CD14-positive monocyte (primary cell): ENCODE data around the gene SOCS4. TPM values are rescaled to one million over a fixed set of nuclear protein-coding genes. Genes with fewer than 3 reads are reported as not detected.
A peak's percentile ranks its signal among the peaks of the same experiment; 100 is the strongest.

Experiments
- DNase-seq, 3 donors: peaks; one replicate each; pipeline ENCODE4 v3.0.0-alpha.2; 2011 to 2022
- H2AFZ ChIP-seq: 2 replicates; pipeline ENCODE4 v1.6.0; 2012; ENCODE audit warnings: mild to moderate bottlenecking, low read depth, low read length, inconsistent platforms; ENCODE audit not compliant: insufficient read depth, poor library complexity, severe bottlenecking
- H3K27ac ChIP-seq, 2 donors: 1 replicate in 1 of 2; 2 replicates in 1 of 2; pipeline ENCODE4 v1.5.1; 2012 to 2013; ENCODE audit warnings: low read length in 2 of 2, control low read depth in 1 of 2, inconsistent platforms in 1 of 2, low read depth in 1 of 2, mild to moderate bottlenecking in 1 of 2
- H3K27me3 ChIP-seq, 2 donors: one replicate each; pipeline versions ENCODE4 v1.6.0 to v1.6.1; 2011 to 2013; ENCODE audit warnings: low read length in 2 of 2; ENCODE audit not compliant: control insufficient read depth in 2 of 2, insufficient read depth in 2 of 2
- H3K36me3 ChIP-seq, 2 donors: replicated peaks in 1 of 2; 1 replicate in 1 of 2; 2 replicates in 1 of 2; pipeline versions ENCODE4 v1.5.1 to v1.6.1; 2012 to 2013; ENCODE audit warnings: low read length in 2 of 2, control low read depth in 1 of 2, inconsistent platforms in 1 of 2, mild to moderate bottlenecking in 1 of 2; ENCODE audit not compliant: insufficient read depth in 2 of 2, control insufficient read depth in 1 of 2
- H3K4me1 ChIP-seq, 2 donors: 1 replicate in 1 of 2; 2 replicates in 1 of 2; pipeline versions ENCODE4 v1.5.1 to v1.6.1; 2012 to 2013; ENCODE audit warnings: low read length in 2 of 2, control low read depth in 1 of 2, inconsistent platforms in 1 of 2, mild to moderate bottlenecking in 1 of 2, moderate library complexity in 1 of 2; ENCODE audit not compliant: insufficient read depth in 2 of 2, control insufficient read depth in 1 of 2
- H3K4me2 ChIP-seq: replicated peaks from 2 replicates; pipeline ENCODE3; 2012; ENCODE audit warnings: low read length, moderate library complexity, mild to moderate bottlenecking; ENCODE audit not compliant: poor library complexity, severe bottlenecking; ENCODE audit errors: extremely low read depth
- H3K4me3 ChIP-seq, 3 experiments: fragments of 200-600 bp in 1 of 3; sonication (generic) in 1 of 3; replicated peaks in 1 of 3; 1 replicate in 2 of 3; 2 replicates in 1 of 3; pipeline ENCODE4 v1.5.1; 2011 to 2013; ENCODE audit warnings: low read length in 3 of 3, mild to moderate bottlenecking in 3 of 3, control low read depth in 2 of 3, low read depth in 2 of 3, inconsistent platforms in 1 of 3, moderate library complexity in 1 of 3
- H3K79me2 ChIP-seq: 2 replicates; pipeline ENCODE4 v1.6.0; 2012; ENCODE audit warnings: mild to moderate bottlenecking, control low read depth, inconsistent platforms, low read length, moderate library complexity; ENCODE audit not compliant: insufficient read depth
- H3K9ac ChIP-seq: 2 replicates; pipeline ENCODE4 v1.6.0; 2017; ENCODE audit warnings: low read length, mild to moderate bottlenecking; ENCODE audit not compliant: insufficient read depth, poor library complexity, severe bottlenecking
- H3K9me3 ChIP-seq, 2 donors: replicated peaks in 1 of 2; 1 replicate in 1 of 2; 2 replicates in 1 of 2; pipeline versions ENCODE4 v1.5.1 to v1.6.1; 2012 to 2013; ENCODE audit warnings: low read length in 2 of 2, control low read depth in 1 of 2; ENCODE audit not compliant: control insufficient read depth in 1 of 2, insufficient read depth in 1 of 2
- H4K20me1 ChIP-seq: 2 replicates; pipeline ENCODE4 v1.6.0; 2012; ENCODE audit warnings: mild to moderate bottlenecking, low read length, control low read depth, moderate library complexity; ENCODE audit not compliant: insufficient read depth
- H3K27ac Mint-ChIP-seq, 7 donors: one replicate each; pipeline ENCODE4 v1.8.0; 2020; ENCODE audit warnings: mild to moderate bottlenecking in 7 of 7, mixed read lengths in 7 of 7, moderate library complexity in 6 of 7, inconsistent platforms in 2 of 7
- H3K27me3 Mint-ChIP-seq, 3 donors: one replicate each; pipeline ENCODE4 v1.8.0; 2021 to 2022; ENCODE audit warnings: low read depth in 3 of 3, mild to moderate bottlenecking in 3 of 3, mixed read lengths in 3 of 3, moderate library complexity in 3 of 3, inconsistent platforms in 1 of 3
- H3K36me3 Mint-ChIP-seq, 2 donors: one replicate each; pipeline ENCODE4 v1.8.0; 2020; ENCODE audit warnings: mixed read lengths in 2 of 2, inconsistent platforms in 1 of 2, mild to moderate bottlenecking in 1 of 2
- H3K4me1 Mint-ChIP-seq: one replicate; pipeline ENCODE4 v1.8.0; 2020; ENCODE audit warnings: mild to moderate bottlenecking, mixed read lengths
- H3K4me3 Mint-ChIP-seq, 2 donors: one replicate each; pipeline ENCODE4 v1.8.0; 2020; ENCODE audit warnings: mild to moderate bottlenecking in 2 of 2, mixed read lengths in 2 of 2, moderate library complexity in 1 of 2
- H3K9me3 Mint-ChIP-seq, 7 donors: one replicate each; pipeline ENCODE4 v1.8.0; 2020 to 2022; ENCODE audit warnings: mixed read lengths in 7 of 7, mild to moderate bottlenecking in 6 of 7, moderate library complexity in 6 of 7, inconsistent platforms in 2 of 7
- WGBS: methylation state at CpG from one replicate; pipeline ENCODE4 v1.1.5; 2013; ENCODE audit warnings: missing lambda C conversion rate; ENCODE audit not compliant: insufficient coverage; 5-methylcytosine and 5-hydroxymethylcytosine counted together
- intact Hi-C, 2 donors: fragments of 100-400 bp; cut with micrococcal nuclease; formaldehyde crosslinking; loops; one replicate each; pipeline versions ENCODE4 v1.15.0 to v1.15.1; 2023
- polyA plus RNA-seq, 3 donors: library from polyadenylated mRNA; depleted of rRNA in 1 of 3; unstranded in 2 of 3; stranded (reverse) in 1 of 3; fragments of 300-500 nt in 2 of 3; fragments of >200 nt in 1 of 3; fragmentation: Illumina TruSeq in 2 of 3; gene quantifications; 1 replicate in 2 of 3; 2 replicates in 1 of 3; pipeline ENCODE4 v1.2.3, GENCODE V29; 2012 to 2021
- TF ChIP-seq, protein P1 (sequence below): fragments of 200-600 bp; IDR thresholded peaks from one replicate; pipeline ENCODE4 v1.8.0; 2022; ENCODE audit warnings: antibody characterized with exemption, mild to moderate bottlenecking

The SOCS4 gene
- polyA plus RNA-seq, 3 donors: 2.5 to 5.0 (median 3.0) TPM

DNA sequence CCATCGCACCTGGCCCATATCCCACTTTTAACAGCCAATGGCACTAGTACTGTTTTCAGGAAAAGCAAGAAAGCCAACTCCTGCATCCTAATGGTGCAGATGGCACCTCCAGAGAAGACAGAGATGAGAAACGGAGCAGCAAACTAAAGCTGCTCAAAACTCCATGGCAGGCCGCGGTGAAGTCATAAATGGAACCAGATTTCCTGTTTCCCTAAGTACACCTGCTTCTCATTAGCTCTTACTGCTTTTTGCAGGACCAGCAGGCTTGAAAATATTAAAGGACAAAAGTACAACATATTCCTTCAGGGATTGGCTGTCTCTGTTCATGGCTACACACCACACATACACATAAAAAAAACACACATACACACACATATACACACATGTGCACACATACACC, 65.3 kb downstream of the SOCS4 start:
- Histone ChIP-seq H4K20me1 (no peaks in the 10 kb centered on the region), H3K4me1 (peaks cover 6 to 7% of the 10 kb centered on the region in 2 donors), H3K36me3 (no peaks in the 10 kb centered on the region), H3K4me3 (no peak overlapping the region), H3K9ac (no peak overlapping the region), H2AFZ (no peak overlapping the region), H3K27me3 (no peaks in the 10 kb centered on the region), H3K27ac (no peak overlapping the region), H3K4me2 (no peak overlapping the region), H3K9me3 (no peaks in the 10 kb centered on the region), H3K79me2 (no peaks in the 10 kb centered on the region)
- intact Hi-C loops: loop anchor here (5.0 kb wide), 2 partner anchors 35 to 40 kb away; partner anchors contain the start of gene LGALS3 (in 1 of the 2)
- no peak overlapping the region for H3K4me3 Mint-ChIP-seq
- WGBS: 89% methylated on average over 4 of the region's 4 CpGs
- no peaks in the 10 kb centered on the region for H3K9me3 Mint-ChIP-seq
- H3K4me1 Mint-ChIP-seq: peaks cover 7% of the 10 kb centered on the region
- TF ChIP-seq, protein P1, sequence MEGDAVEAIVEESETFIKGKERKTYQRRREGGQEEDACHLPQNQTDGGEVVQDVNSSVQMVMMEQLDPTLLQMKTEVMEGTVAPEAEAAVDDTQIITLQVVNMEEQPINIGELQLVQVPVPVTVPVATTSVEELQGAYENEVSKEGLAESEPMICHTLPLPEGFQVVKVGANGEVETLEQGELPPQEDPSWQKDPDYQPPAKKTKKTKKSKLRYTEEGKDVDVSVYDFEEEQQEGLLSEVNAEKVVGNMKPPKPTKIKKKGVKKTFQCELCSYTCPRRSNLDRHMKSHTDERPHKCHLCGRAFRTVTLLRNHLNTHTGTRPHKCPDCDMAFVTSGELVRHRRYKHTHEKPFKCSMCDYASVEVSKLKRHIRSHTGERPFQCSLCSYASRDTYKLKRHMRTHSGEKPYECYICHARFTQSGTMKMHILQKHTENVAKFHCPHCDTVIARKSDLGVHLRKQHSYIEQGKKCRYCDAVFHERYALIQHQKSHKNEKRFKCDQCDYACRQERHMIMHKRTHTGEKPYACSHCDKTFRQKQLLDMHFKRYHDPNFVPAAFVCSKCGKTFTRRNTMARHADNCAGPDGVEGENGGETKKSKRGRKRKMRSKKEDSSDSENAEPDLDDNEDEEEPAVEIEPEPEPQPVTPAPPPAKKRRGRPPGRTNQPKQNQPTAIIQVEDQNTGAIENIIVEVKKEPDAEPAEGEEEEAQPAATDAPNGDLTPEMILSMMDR: no peak
- peaks cover 0 to 2% (median 0%) of the 10 kb centered on the region in 3 donors for H3K27me3 Mint-ChIP-seq
- DNase-seq: no peak
- H3K27ac Mint-ChIP-seq: no peak overlapping the region
- H3K36me3 Mint-ChIP-seq: no peaks in the 10 kb centered on the region

- H3K27ac Mint-ChIP-seq: peak overlapping the region in 2 of 7 donors; percentile 11 to 35
- no peak overlapping the region for H3K9ac ChIP-seq
These were observed 67.5 kb downstream of the SOCS4 start for GRCh38 chr14:55094292-55095157.

More at GRCh38 chr14:55094292-55095157, 67.5 kb downstream of the SOCS4 start:
- WGBS: 92% methylated on average over 2 of the region's 9 CpGs
- TF ChIP-seq, protein P1: no peak
- H4K20me1 ChIP-seq: no peaks in the 10 kb centered on the region
- H3K27ac ChIP-seq: no peak overlapping the region
- H3K36me3 Mint-ChIP-seq: peaks cover 0 to 3% of the 10 kb centered on the region in 2 donors
- DNase-seq: no peak
- no peak overlapping the region for H3K4me2 ChIP-seq
- no peaks in the 10 kb centered on the region for H3K36me3 ChIP-seq
- no peak overlapping the region for H2AFZ ChIP-seq
- H3K4me1 ChIP-seq: peaks cover 23 to 26% of the 10 kb centered on the region in 2 donors
- H3K4me3 ChIP-seq: no peak overlapping the region
- H3K9me3 ChIP-seq: no peaks in the 10 kb centered on the region
- peaks cover 0 to 2% (median 2%) of the 10 kb centered on the region in 3 donors for H3K27me3 Mint-ChIP-seq
- H3K79me2 ChIP-seq: no peaks in the 10 kb centered on the region
- H3K4me1 Mint-ChIP-seq: peaks cover 22% of the 10 kb centered on the region
- H3K9me3 Mint-ChIP-seq: peaks cover 0 to 2% (median 0%) of the 10 kb centered on the region in 7 donors
- H3K4me3 Mint-ChIP-seq: no peak overlapping the region
- no peaks in the 10 kb centered on the region for H3K27me3 ChIP-seq
- intact Hi-C loops: loop anchor here (5.0 kb wide), 2 partner anchors 33 to 38 kb away; partner anchors contain the start of gene LGALS3 (in 1 of the 2)
